Measurements from ENCODE around the gene AGAP1.

The AGAP1 gene

GRCh38 chr2:236026841-236027240, 533.0 kb downstream of the AGAP1 start:
- DNase-seq, result no peak

DNA sequence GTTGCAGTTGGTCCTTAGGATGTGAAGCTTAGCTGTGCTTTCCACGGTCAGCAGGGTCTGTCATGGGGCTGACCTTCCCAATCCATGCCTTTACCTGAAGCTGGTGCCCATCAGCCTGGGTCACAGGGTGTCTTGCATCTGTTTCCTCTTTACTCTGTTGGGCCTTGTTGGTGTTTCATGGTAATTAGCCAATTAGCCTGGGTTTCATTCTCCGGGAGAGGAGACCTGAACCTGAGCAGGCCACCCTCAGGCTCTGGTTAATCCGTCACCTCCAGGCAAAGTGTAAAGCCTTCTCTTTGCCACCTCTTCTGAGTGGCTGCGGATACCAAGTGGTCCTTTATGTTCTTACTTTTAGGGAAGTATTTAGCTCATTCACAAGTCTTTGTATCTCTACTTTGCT, 534.2 kb downstream of the AGAP1 start:
- no peak for DNase-seq

- DNase-seq, result no peak
These were observed 539.6 kb downstream of the AGAP1 start for GRCh38 chr2:236033462-236033861.

- DNase-seq, result no peak
These were observed 541.1 kb downstream of the AGAP1 start for GRCh38 chr2:236034974-236035373.

GRCh38 chr2:236036045-236036444, 542.2 kb downstream of the AGAP1 start:
- DNase-seq, result no peak

DNA sequence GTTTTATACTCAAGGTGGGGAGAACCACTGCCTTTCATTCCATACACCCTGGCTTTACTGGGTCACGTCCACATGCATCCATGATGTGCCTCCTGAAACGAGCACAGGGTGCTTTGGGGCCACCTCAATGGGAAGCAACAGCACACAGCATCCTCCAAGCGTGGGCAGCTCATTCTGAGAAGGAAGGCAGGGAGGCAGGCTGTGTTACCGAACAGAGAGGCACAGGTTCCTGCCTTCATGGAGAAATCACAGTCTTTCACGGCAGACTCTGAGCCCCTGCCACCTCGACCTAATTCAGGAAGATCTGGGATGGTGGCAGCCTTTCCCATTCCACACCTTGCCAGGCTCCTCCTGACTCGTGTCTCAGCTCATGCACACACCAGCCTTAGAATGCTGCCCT, 544.3 kb downstream of the AGAP1 start:
- DNase-seq, result no peak

- no peak for DNase-seq
These were observed 546.9 kb downstream of the AGAP1 start for GRCh38 chr2:236040600-236041328.

GRCh38 chr2:236041616-236042015, 547.8 kb downstream of the AGAP1 start:
- no peak for DNase-seq

- DNase-seq, result no peak
These were observed 548.2 kb downstream of the AGAP1 start for GRCh38 chr2:236042087-236042486.

GRCh38 chr2:236044191-236044590, 550.3 kb downstream of the AGAP1 start:
- no peak for DNase-seq

GRCh38 chr2:236045251-236046235, 551.7 kb downstream of the AGAP1 start:
- DNase-seq, result no peak

- no peak for DNase-seq
These were observed 552.9 kb downstream of the AGAP1 start for GRCh38 chr2:236046715-236047114.

DNA sequence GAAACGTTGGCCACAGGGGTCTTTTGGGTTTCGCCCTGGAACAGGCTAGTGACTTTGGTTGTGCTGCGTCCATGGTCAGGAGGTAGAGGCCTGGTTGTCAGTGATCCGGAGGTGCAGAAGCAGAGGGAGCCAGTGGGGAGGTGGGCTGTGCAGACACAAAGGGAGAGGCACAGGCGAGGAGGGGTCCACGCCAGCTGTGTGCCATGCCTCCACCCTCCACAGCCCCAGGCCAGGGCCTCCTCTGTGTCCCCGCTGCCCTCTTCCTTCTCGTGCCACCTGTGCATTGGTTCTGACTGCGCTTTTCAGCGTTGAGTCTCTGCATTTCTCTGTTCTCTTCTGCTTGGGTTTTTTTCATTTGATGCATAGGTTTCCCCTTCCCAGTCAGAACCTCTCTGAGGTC, 553.3 kb downstream of the AGAP1 start:
- DNase-seq, result no peak

DNA sequence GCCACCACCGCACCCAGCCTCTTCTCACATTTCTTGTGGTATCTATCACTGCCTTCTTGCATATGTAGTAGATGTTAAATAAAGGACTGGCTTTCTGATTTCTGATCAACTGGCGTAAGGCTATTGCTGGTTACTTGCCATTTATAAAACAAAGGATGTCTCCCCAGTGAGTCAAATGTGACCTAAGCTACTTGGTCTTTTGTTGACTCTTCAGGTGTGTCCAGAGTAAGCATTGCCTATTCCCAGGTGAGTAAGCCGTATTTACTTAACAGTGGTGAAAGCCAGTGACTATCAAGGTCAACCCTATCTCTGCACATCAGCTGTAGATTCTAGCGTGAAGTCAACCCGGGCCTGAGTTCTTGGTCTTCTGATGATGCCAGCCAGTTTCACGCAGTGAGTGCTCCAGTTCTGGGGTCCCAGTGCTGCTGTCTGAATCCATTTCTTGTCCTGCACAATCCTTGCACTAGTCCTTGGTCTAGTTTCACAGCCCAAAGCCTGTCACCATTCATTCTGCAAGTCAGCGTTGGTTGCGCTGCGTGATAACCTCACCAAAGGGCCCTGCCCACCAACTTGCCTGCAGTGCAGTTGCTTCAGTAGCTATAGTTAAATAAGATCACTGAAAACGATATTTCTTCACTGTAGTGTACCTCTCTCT, 554.2 kb downstream of the AGAP1 start:
- DNase-seq, result no peak

- no peak for DNase-seq
These were observed 556.1 kb downstream of the AGAP1 start for GRCh38 chr2:236049981-236050380.

- no peak for DNase-seq
These were observed 557.5 kb downstream of the AGAP1 start for GRCh38 chr2:236051351-236051750.

DNA sequence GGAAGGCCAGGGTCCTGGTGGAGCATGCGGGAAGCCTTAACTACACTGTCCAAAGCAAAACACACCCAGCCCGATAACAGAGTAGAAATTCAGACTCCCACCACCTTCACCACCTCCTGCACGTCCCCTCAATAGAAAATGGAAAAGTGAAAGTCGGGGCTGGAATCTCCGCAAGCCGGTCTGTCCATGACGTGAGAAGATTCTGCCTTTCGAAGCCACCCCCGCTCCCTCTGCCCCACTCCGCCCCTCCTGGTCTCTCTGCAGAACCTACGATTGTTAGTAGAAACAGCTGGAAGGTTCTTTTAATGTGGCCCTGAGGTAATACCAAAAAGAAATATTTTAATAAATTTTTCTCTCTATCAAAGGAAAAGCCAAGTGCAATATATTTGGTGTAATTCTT, 558.0 kb downstream of the AGAP1 start:
- no peak for DNase-seq

GRCh38 chr2:236052206-236052605, 558.4 kb downstream of the AGAP1 start:
- no peak for DNase-seq

DNA sequence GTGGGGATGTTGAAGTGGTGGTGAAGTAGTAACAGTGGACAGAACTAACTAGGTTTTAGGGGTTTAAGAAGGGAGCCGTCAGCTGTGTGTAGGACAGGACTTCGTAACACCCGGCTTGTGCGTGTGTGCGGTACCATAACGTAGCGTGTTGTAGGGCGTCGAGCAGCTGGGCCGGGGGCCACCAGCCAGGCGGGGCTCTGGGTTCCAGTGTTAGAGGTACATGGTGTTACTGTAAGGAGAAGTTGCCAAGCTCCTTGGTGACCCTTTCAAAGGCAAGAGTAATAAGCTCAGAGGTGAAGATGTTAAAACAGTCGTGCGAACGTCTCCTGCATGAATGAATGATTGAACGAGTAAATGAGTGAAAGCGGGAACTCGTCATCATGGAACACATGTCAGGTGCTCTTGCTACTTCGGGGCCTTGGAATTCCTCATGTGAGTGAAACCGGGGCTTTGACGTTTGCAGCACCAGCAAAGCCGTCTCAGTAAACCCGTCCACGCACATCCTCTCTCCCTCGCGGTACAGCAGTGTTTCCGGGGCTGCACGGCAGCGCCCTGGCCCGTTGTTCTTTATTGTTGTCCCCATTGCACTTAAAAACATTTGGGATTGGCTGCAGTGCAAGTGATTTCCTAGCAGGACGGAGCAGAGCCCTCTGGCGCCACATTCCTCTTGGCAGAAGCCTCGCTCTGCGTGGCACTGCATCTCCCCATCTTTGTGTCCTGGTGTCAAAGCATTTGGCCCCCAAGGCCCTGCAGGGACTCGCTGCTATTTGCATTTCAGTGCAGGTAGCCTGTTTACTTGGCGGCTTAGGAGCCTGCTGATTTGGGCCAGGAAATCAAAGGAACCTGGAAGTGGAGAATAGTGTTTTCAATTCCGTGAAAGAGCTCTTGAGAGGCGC, 559.3 kb downstream of the AGAP1 start:
- DNase-seq, result no peak

DNA sequence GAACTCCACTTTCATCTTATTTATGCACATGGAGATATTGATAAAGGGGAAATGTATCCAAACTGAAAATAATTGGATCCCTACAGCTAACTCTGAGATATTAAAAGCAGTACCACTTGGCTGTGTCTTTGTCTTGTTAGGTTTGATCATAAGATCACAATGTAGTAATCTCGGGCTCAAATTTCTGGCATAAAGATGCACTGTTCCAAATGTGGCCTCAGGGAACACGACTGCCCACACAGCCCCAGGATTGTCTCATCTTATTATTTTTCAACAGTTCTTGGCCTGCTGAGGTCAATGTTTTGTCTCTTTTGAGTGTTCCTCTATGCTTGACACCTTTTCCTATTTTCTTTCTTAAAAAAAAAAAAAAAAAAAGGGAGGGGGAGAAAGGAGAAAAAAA, 560.3 kb downstream of the AGAP1 start:
- DNase-seq, result no peak

DNA sequence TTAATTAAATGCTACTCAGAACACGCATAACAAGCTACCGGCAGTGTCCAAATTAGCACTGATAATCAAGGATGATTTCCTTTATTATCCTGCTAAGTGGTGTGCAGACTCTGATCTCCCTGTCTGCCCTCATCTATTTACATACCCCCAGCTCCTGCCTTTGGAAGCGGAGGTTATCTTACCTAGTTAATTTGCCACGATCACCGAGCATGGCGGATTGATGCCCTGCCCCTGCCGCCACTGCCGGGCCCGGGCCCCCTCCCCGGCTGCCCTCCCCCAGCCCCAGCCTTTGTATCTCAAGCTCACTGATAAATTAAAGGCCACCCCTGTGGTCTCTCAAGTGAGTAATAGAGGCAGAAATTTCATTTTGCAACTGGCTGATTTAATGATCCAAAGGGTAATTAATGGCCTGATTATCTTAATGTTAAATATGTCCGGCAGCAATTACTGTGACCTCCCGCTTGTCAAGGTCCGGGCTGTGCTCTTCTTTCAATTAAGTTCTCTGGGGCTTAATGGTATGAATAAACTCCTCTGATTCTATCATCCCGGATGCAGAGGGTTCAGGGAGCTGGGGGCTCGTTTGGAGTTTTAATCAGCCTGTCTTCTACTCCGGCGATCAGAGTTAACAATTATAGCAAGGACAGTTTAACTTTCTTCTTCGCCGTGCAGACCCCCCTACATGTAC, 560.9 kb downstream of the AGAP1 start:
- DNase-seq, result no peak

GRCh38 chr2:236055471-236055870, 561.6 kb downstream of the AGAP1 start:
- no peak for DNase-seq

Measured in NCI-H2227 treated with DMSO at 0.1 percent for 48 hours (cell line).